Nucleus accumbens (tissue), 56 donors: ENCODE measurements around the gene FRS3.
"Not testable (repeated sequence)": the region's sequence is repeated elsewhere in the genome, so short reads cannot be mapped to it uniquely, and the experiment has no call there.

Source experiments
- DNase-seq, 56 donors: peaks; one replicate each; lab custom pipeline; 2025; lab: John Stamatoyannopoulos, UW

Gene FRS3

DNA sequence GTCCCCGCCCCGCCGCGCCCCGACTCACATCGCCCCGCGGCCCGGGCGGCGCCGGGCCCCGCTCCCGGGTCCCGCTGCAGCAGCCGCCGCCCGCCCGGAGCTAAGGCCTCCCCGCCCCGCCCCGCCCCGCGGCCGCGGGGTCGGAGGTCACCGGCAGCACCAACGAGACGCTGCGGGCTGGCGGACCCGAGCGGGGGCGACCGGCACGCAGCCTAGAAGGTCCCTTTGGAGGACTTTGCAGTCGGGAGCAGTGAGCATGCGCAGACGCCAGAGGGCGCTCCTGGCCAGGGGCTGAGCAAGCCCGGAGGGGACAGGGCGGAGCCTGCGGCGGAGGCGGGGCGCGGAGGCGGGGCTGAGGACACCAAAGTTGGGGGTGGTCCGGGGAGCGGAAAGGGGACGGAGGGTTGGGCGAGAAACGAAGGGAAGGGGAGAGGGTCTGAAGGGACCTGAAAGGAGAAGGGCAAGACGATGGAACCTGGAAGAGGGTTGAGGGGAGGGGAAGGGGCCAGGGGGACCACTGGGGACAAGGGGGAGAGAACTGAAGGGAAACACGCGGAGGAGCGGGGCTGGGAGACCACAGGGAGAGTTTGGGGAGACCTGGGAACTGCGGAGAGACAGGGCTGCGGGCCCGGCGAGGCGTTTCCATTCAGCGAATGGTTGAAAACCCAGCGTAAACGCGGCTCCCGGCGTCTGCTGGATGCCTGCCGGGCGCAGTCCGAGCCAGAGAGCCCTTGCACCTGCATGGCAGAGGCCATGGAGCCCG, at the start of gene FRS3:
TSS of gene FRS3 (minus strand) at position 113 of the 763 bp plus-strand sequence. CDS start 2,913 bp downstream, outside the sequence.
- DNase-seq: peak; percentile 47 to 99 (median 96)

DNA sequence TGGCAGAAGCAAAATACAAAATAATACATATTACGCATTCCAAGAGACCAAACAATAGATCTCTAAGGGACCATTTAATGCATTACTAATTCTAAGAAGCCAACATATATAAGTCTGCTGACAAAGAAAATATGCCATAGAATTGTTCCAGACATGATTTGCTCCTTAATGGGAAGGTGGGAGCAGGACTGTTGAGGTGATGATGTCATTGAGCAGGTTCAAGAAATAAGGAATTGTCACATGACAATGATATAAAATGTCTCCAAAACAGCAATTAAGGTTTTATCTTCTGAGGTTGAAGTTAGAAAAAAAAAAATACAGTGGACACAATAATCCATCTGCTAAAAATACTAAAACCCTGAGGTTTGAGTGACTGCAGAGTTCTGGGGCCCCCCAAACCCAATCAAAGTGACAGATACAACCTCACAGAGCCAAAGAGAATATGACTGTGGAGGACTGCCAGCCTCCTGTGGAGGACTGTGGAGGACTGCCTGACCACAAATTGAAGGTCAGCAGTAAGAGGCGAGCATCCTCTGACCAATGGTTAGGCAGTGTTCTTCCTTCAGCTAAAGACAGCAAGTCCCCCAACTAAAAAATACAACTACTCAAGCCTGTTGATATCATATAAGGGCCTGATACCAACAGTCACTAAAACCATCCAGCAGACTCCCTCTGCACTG, 46.8 kb upstream of the FRS3 start:
- no peak for DNase-seq

GRCh38 chr6:41824571-41825569, 45.2 kb upstream of the FRS3 start:
- no peak for DNase-seq

DNA sequence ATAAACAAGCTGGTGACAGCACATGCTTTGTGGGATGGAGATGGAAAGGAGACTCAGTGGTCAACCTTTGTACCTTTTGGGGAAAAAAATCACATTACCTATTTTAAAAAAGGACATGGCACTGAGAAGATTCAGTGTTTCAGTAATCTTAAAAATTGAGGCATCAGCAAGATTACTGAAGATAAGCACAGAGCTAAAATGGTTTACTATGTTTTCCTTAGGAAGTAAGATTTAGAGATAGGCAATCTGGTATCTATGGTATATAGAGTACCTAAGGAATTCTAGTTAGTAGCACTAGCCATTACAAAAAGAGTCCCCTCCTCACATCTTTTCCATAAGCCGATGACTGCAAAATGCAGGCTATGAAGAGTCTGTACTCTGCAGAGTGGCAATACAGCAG, 43.5 kb upstream of the FRS3 start:
- no peak for DNase-seq

DNA sequence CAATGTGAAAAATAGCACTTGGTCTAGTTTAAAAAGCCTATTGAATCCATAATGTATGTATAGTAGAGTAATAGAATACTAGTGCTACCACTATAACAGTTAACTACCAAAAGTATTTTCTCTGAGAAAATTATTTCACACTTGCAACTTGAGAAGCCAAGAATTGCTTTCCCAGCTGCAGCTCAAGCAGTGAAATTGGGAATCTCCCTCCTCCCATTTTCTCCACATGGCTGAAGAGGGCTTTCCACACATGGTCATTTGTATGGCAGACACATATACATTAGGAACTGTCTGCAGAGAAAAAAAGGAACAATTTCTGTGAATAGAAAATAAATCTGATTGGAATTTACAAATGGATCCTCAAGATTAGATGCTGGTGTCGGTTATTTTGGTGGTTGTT, 42.3 kb upstream of the FRS3 start:
- no peak for DNase-seq

- no peak for DNase-seq
Measured at GRCh38 chr6:41821266-41821665, 41.6 kb upstream of the FRS3 start.

- no peak for DNase-seq
Measured at GRCh38 chr6:41818271-41819054, 38.8 kb upstream of the FRS3 start.

- no peak for DNase-seq
Measured at GRCh38 chr6:41815587-41815986, 35.9 kb upstream of the FRS3 start.

DNA sequence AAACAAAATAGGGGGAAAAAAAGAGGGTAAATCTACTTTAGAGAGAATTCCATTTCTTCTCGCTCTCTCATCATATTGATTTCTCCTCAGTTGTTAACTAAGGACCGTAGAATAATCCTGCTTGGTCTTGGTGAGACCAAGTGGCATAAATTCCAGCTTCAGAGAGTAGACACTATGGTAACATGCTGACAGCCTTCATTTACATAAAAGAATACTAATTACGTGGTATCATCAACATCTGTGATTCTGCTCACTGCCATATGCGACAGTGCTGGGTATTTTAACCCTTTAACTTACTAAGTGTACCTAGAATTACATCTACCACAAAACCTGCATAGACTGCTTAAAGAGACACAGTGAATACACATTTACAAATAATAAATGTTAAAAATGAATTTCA, 34.9 kb upstream of the FRS3 start:
- no peak for DNase-seq

- DNase-seq: no peak
Measured at GRCh38 chr6:41813956-41814355, 34.3 kb upstream of the FRS3 start.

GRCh38 chr6:41813469-41813868, 33.8 kb upstream of the FRS3 start:
- no peak for DNase-seq

GRCh38 chr6:41811946-41812345, 32.2 kb upstream of the FRS3 start:
- not testable (repeated sequence) for DNase-seq

GRCh38 chr6:41811095-41811494, 31.4 kb upstream of the FRS3 start:
- DNase-seq: no peak

DNA sequence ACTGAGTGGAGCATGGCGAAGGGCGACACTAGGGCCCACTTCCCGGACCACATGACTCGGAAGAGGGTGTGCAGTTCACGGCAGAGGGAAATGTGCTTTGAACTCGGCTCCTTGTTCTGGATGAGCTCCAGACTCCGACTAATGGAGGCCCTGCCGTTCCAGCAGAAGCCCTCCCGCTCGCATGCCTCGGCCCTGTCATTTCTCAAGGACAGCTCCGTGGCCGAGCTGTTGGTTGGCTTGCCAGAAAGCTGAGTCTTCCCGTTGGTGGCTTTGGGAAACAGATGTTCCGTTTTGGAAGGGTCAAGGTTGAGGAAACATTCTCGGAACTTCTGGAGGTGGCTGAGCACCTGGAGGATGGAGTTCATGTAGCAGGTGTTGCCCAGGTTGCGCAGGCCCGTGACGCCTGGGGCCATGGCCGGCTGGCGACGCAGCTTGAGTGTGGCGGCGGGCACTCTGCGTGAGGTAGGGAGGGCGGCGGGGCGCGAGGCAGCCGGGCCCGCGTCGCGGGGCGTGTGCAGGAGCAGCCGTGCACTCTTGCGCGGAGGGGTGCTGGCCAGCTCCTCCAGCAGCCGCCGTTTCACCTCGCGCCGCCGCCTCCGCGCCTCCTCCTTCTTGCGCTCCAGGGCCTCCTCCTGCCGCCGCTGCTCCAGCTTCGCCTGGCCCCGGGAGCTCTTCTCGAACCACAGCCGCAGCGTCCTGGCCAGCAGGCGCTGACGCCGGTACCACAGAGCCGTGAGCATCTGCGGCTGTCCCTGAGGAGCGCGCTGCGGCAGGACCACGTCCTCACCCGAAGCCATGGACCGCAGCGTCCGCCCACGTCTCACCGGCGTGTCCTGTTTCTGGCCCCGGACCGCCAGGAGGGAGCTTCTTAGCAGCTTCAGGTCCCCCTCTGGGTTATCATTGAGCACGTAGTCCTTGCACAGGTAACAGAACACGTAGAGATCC, 26.4 kb upstream of the FRS3 start:
- no peak for DNase-seq

DNA sequence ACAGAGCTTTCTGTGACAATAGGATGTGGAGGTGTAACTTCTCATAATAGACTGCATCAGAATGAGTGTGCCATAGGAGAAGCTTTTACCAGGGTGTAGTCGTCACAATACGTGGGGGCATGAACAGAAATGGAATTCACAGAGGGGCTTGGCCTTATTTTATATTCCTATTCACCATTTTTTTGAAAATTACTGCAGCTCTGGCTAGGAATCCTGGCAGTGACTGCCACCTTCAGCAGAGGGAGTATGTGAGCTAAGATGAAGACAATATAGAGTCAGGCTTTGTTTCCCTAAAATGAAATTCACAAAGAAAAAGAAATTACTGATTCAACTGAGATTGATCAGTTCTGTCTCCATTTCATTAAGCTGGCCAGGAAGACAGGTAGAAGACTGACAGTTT, 21.7 kb upstream of the FRS3 start:
- peak in 22 of 56 donors; percentile 2 to 81 (median 27) for DNase-seq

- DNase-seq: no peak
Measured at GRCh38 chr6:41799559-41799911, 19.8 kb upstream of the FRS3 start.

- no peak for DNase-seq
Measured at GRCh38 chr6:41798901-41799558, 19.3 kb upstream of the FRS3 start.

GRCh38 chr6:41796474-41796873, 16.8 kb upstream of the FRS3 start:
- DNase-seq: no peak
